ENCODE data around the gene HAGH. TPM values are rescaled to one million over a fixed set of nuclear protein-coding genes. Genes with fewer than 3 reads are reported as not detected.
A peak's percentile ranks its signal among the peaks of the same experiment; 100 is the strongest.

Gene HAGH
- polyA plus RNA-seq, 1 experiment, result 11.8 TPM

GRCh38 chr16:1773703-1774447 lies 52.8 kb downstream of the HAGH start:
- Histone ChIP-seq H3K9me3 (ENCODE audit: control insufficient read depth, insufficient read depth, low read length) (peaks cover 6% of the 10 kb centered on the region; the same call in 1 of the 2 replicates), H3K27ac (ENCODE audit: low read depth, low read length) (no peak overlapping the region), H3K27me3 (ENCODE audit: control insufficient read depth, insufficient read depth, low read length) (no peaks in the 10 kb centered on the region), H3K4me3 (ENCODE audit: low read depth, low read length) (peak overlapping the region; percentile 77)
- POLR2A ChIA-PET, result interaction anchor here (1.1 to 1.5 kb wide), 4 partner anchors 9 to 191 kb away, joined by 3 to 8 read pairs (median 4); partner anchors contain the start of genes HAGH, NUBP2, RPS2 and SPSB3
- no peak; the same call in 1 of the 2 replicates for TF ChIP-seq CTCF (IDR thresholded peaks at IDR 0.05; ENCODE audit: low read depth, low read length)
- no peak for DNase-seq (ENCODE audit: low read depth, low spot score)
- CTCF ChIA-PET, result interaction anchor here (0.9 to 1.2 kb wide), 2 partner anchors 9 to 49 kb away, joined by 6 to 9 read pairs; partner anchors contain the start of genes NUBP2 and SPSB3

GRCh38 chr16:1772908-1773702 lies 53.5 kb downstream of the HAGH start, which contains the start of gene MRPS34:
TSS of gene MRPS34 (minus strand) at chr16:1773134. CDS start at chr16:1773119, 15 bp downstream.
- ChIA-PET POLR2A (interaction anchor here (0.6 to 1.8 kb wide), 6 partner anchors 9 to 53 kb away, joined by 3 to 17 read pairs (median 5); partner anchors contain the start of genes HAGH, NUBP2 and SPSB3), CTCF (interaction anchor here (0.9 to 1.2 kb wide), 2 partner anchors 9 to 10 kb away, joined by 3 to 6 read pairs; partner anchors contain the start of genes NUBP2 and SPSB3)
- peak; percentile 42 for DNase-seq (ENCODE audit: low read depth, low spot score)
- Histone ChIP-seq H3K27me3 (ENCODE audit: control insufficient read depth, insufficient read depth, low read length) (no peaks in the 10 kb centered on the region), H3K27ac (ENCODE audit: low read depth, low read length) (peak within 1 kb of the TSS; percentile 39), H3K9me3 (ENCODE audit: control insufficient read depth, insufficient read depth, low read length) (peaks cover 6% of the 10 kb centered on the region; the same call in 1 of the 2 replicates), H3K4me3 (ENCODE audit: low read depth, low read length) (peak within 1 kb of the TSS; percentile 77)
- peak; percentile 68 for TF ChIP-seq CTCF (IDR thresholded peaks at IDR 0.05; ENCODE audit: low read depth, low read length)

GRCh38 chr16:1772362-1772907 lies 54.2 kb downstream of the HAGH start, which contains the start of gene EME2:
TSS of gene EME2 (plus strand) at chr16:1772810. CDS start at chr16:1773228, 418 bp downstream.
- peaks cover 6% of the 10 kb centered on the region; the same call in 1 of the 2 replicates for H3K9me3 ChIP-seq (ENCODE audit: control insufficient read depth, insufficient read depth, low read length)
- ChIA-PET CTCF (interaction anchor here (0.9 to 1.2 kb wide), 2 partner anchors 10 to 52 kb away, joined by 3 read pairs; partner anchors contain the start of genes NUBP2 and SPSB3), POLR2A (interaction anchor here (0.6 to 1.8 kb wide), 5 partner anchors 8 to 54 kb away, joined by 3 to 17 read pairs (median 5); partner anchors contain the start of genes HAGH, NUBP2 and SPSB3)
- TF ChIP-seq CTCF (IDR thresholded peaks at IDR 0.05; ENCODE audit: low read depth, low read length), result no peak
- no peaks in the 10 kb centered on the region for H3K27me3 ChIP-seq (ENCODE audit: control insufficient read depth, insufficient read depth, low read length)
- H3K4me3 ChIP-seq (ENCODE audit: low read depth, low read length), result peak within 1 kb of the TSS; percentile 77
- no peak for DNase-seq (ENCODE audit: low read depth, low spot score)
- peak within 1 kb of the TSS; percentile 39 for H3K27ac ChIP-seq (ENCODE audit: low read depth, low read length)

- no peak for DNase-seq (ENCODE audit: low read depth, low spot score)
- Histone ChIP-seq H3K27ac (ENCODE audit: low read depth, low read length) (peak overlapping the region; percentile 39), H3K4me3 (ENCODE audit: low read depth, low read length) (peak overlapping the region; percentile 77), H3K9me3 (ENCODE audit: control insufficient read depth, insufficient read depth, low read length) (peaks cover 6% of the 10 kb centered on the region; the same call in 1 of the 2 replicates), H3K27me3 (ENCODE audit: control insufficient read depth, insufficient read depth, low read length) (no peaks in the 10 kb centered on the region)
- ChIA-PET POLR2A (interaction anchor here (1.8 kb wide), 1 partner anchor 11 kb away, joined by 17 read pairs; the partner anchor contains the start of genes NUBP2 and SPSB3), CTCF (interaction anchor here (0.9 to 1.2 kb wide), 2 partner anchors 11 to 52 kb away, joined by 3 read pairs; partner anchors contain the start of genes NUBP2 and SPSB3)
- TF ChIP-seq CTCF (IDR thresholded peaks at IDR 0.05; ENCODE audit: low read depth, low read length), result no peak
These were observed 54.7 kb downstream of the HAGH start for GRCh38 chr16:1771864-1772361.

Measured in AG04450 (cell line).